SK-N-SH (cell line): ENCODE results near the gene TRA2A. TPM values are rescaled to one million over a fixed set of nuclear protein-coding genes. Genes with fewer than 3 reads are reported as not detected.

Source experiments
- CTCF ChIA-PET: fragments of 300-600, 350-600 bp; formaldehyde crosslinking; extraction: SDS; loops from one replicate; lab custom pipeline; 2021; lab: Yijun Ruan, JAX
- POLR2A ChIA-PET: fragments of 350-600 bp; sonication (Branson Sonifier 250); formaldehyde crosslinking; extraction: SDS; loops from one replicate; lab custom pipeline; 2020; ENCODE audit warnings: antibody characterized with exemption, inconsistent platforms; lab: Yijun Ruan, JAX
- DNase-seq: peaks from one replicate; pipeline ENCODE4 v3.0.0; 2012
- H2AFZ ChIP-seq: fragments of 200-600 bp; sonication (generic); 2 replicates; pipeline ENCODE4 v1.8.1; 2016; ENCODE audit warnings: antibody characterized with exemption, mild to moderate bottlenecking, low read depth
- H3F3A ChIP-seq: fragments of 200-600 bp; sonication (generic); replicated peaks from 2 replicates; pipeline ENCODE3; 2016; ENCODE audit warnings: antibody characterized with exemption, mild to moderate bottlenecking; ENCODE audit not compliant: insufficient read depth
- H3K27ac ChIP-seq, 2 experiments: fragments of 200-500 bp in 1 of 2; fragments of 200-600 bp in 1 of 2; sonication (Bioruptor generic) in 1 of 2; sonication (generic), shearing (Covaris generic) in 1 of 2; 2 replicates each; pipeline versions ENCODE4 v1.5.1 to v1.6.1; 2014 to 2016; ENCODE audit warnings: low read depth in 2 of 2, inconsistent platforms in 1 of 2, low read length in 1 of 2, mild to moderate bottlenecking in 1 of 2, mixed read lengths in 1 of 2
- H3K27me3 ChIP-seq: fragments of 200-600 bp; sonication (generic), shearing (Covaris generic); 2 replicates; pipeline ENCODE4 v1.6.1; 2016; ENCODE audit warnings: mixed run types; ENCODE audit not compliant: insufficient read depth
- H3K36me3 ChIP-seq, 2 experiments: fragments of 200-500 bp in 1 of 2; fragments of 200-600 bp in 1 of 2; sonication (Bioruptor generic) in 1 of 2; sonication (generic) in 1 of 2; replicated peaks in 1 of 2; 2 replicates each; pipeline versions ENCODE3 to v1.5.1; 2014 to 2016; ENCODE audit warnings: low read length in 1 of 2, mild to moderate bottlenecking in 1 of 2; ENCODE audit not compliant: insufficient read depth in 2 of 2, control insufficient read depth in 1 of 2
- H3K4me1 ChIP-seq, 2 experiments: fragments of 200-500 bp in 1 of 2; fragments of 200-600 bp in 1 of 2; sonication (Bioruptor generic) in 1 of 2; sonication (generic), shearing (Covaris generic) in 1 of 2; 2 replicates each; pipeline versions ENCODE4 v1.5.1 to v1.6.1; 2014 to 2016; ENCODE audit warnings: low read depth in 1 of 2, low read length in 1 of 2, mixed run types in 1 of 2; ENCODE audit not compliant: insufficient read depth in 2 of 2, control insufficient read depth in 1 of 2
- H3K4me2 ChIP-seq: fragments of 200-600 bp; sonication (generic), shearing (Covaris generic); 2 replicates; pipeline ENCODE4 v1.6.1; 2017; ENCODE audit warnings: mixed run types
- H3K4me3 ChIP-seq, 2 experiments: fragments of 200-500 bp in 1 of 2; fragments of 200-600 bp in 1 of 2; sonication (Bioruptor generic) in 1 of 2; sonication (generic), shearing (Covaris generic) in 1 of 2; 2 replicates each; pipeline versions ENCODE4 v1.5.1 to v1.8.1; 2014 to 2016; ENCODE audit warnings: low read depth in 2 of 2, inconsistent platforms in 1 of 2, low read length in 1 of 2, mild to moderate bottlenecking in 1 of 2, mixed read lengths in 1 of 2, moderate library complexity in 1 of 2
- H3K79me2 ChIP-seq: fragments of 200-600 bp; sonication (generic); 2 replicates; pipeline ENCODE4 v1.8.1; 2017; ENCODE audit warnings: mild to moderate bottlenecking; ENCODE audit not compliant: insufficient read depth
- H3K9ac ChIP-seq: fragments of 200-600 bp; sonication (generic); 2 replicates; pipeline ENCODE4 v1.6.1; 2017; ENCODE audit warnings: mixed run types
- H3K9me2 ChIP-seq: fragments of 200-600 bp; sonication (generic); 2 replicates; pipeline ENCODE4 v1.6.1; 2017; ENCODE audit warnings: mixed run types
- H3K9me3 ChIP-seq: fragments of 200-600 bp; sonication (generic); 2 replicates; pipeline ENCODE4 v1.6.1; 2017; ENCODE audit warnings: mixed run types, mild to moderate bottlenecking, moderate library complexity
- H4K20me1 ChIP-seq: fragments of 200-600 bp; sonication (generic); 2 replicates; pipeline ENCODE4 v1.6.1; 2017; ENCODE audit warnings: mild to moderate bottlenecking, mixed run types; ENCODE audit not compliant: insufficient read depth
- ELF1 ChIP-seq: IDR thresholded peaks from 2 replicates; pipeline ENCODE4 v1.4.0; 2012
- EP300 ChIP-seq, 2 experiments: IDR thresholded peaks; 2 replicates each; pipeline versions ENCODE4 v1.4.0 to v1.6.1; 2012; ENCODE audit warnings: borderline replicate concordance in 1 of 2, low read depth in 1 of 2, low read length in 1 of 2
- FOSL2 ChIP-seq: IDR thresholded peaks from 2 replicates; pipeline ENCODE4 v1.4.0; 2012; ENCODE audit warnings: low read depth, mild to moderate bottlenecking, moderate library complexity, borderline replicate concordance
- FOXJ3 ChIP-seq: sonication (generic); formaldehyde crosslinking; IDR thresholded peaks from 2 replicates; pipeline ENCODE4 v1.5.1; 2020; ENCODE audit warnings: mild to moderate bottlenecking, missing genetic modification reagents
- FOXM1 ChIP-seq: IDR thresholded peaks from 2 replicates; pipeline ENCODE4 v1.4.0; 2012; ENCODE audit warnings: low read depth, mild to moderate bottlenecking
- GATA2 ChIP-seq: sonication (generic); formaldehyde crosslinking; IDR thresholded peaks from 2 replicates; pipeline ENCODE4 v1.5.0; 2020; ENCODE audit warnings: mild to moderate bottlenecking, missing genetic modification reagents
- IRF3 ChIP-seq: fragments of 150-350 bp; IDR thresholded peaks from 2 replicates; pipeline ENCODE4 v1.6.1; 2016; ENCODE audit warnings: mild to moderate bottlenecking, low read depth, low read length
- JUND ChIP-seq: IDR thresholded peaks from 2 replicates; pipeline ENCODE4 v1.4.0; 2012
- MEF2A ChIP-seq: IDR thresholded peaks from 2 replicates; pipeline ENCODE4 v1.4.0; 2012; ENCODE audit warnings: low read depth, borderline replicate concordance
- MXI1 ChIP-seq: IDR thresholded peaks from 2 replicates; pipeline ENCODE4 v1.6.1; 2012; ENCODE audit warnings: mild to moderate bottlenecking, low read depth, low read length, improper control_type of control experiment
- NFIC ChIP-seq: IDR thresholded peaks from 2 replicates; pipeline ENCODE4 v1.4.0; 2012; ENCODE audit warnings: borderline replicate concordance
- NRF1 ChIP-seq: IDR thresholded peaks from 2 replicates; pipeline ENCODE4 v1.6.1; 2012; ENCODE audit warnings: low read depth, mild to moderate bottlenecking, low read length
- POLR2AphosphoS5 ChIP-seq: IDR thresholded peaks from 2 replicates; pipeline ENCODE4 v1.6.1; 2012; ENCODE audit warnings: low read depth, low read length
- RAD21 ChIP-seq: IDR thresholded peaks from 2 replicates; pipeline ENCODE4 v1.6.1; 2012; ENCODE audit warnings: mild to moderate bottlenecking, low read length
- RFX5 ChIP-seq: IDR thresholded peaks from 2 replicates; pipeline ENCODE4 v1.6.1; 2012; ENCODE audit warnings: mild to moderate bottlenecking, improper control_type of control experiment, low read length
- RXRA ChIP-seq: IDR thresholded peaks from 2 replicates; pipeline ENCODE4 v1.4.0; 2012; ENCODE audit warnings: low read depth, mild to moderate bottlenecking, borderline replicate concordance
- SIN3A ChIP-seq: IDR thresholded peaks from 2 replicates; pipeline ENCODE4 v1.6.1; 2012; ENCODE audit warnings: low read depth, mild to moderate bottlenecking, low read length, moderate library complexity, borderline replicate concordance
- TAF1 ChIP-seq: IDR thresholded peaks from 2 replicates; pipeline ENCODE4 v1.6.1; 2012; ENCODE audit warnings: low read depth, mild to moderate bottlenecking, low read length, moderate library complexity, borderline replicate concordance
- USF1 ChIP-seq: IDR thresholded peaks from 2 replicates; pipeline ENCODE4 v1.4.0; 2012; ENCODE audit warnings: low read depth, borderline replicate concordance
- ZBTB33 ChIP-seq: IDR thresholded peaks from 2 replicates; pipeline ENCODE4 v1.4.0; 2012; ENCODE audit warnings: low read depth, borderline replicate concordance
- WGBS: methylation state at CpG from one replicate; pipeline ENCODE4 v1.1.6; 2017; ENCODE audit warnings: low lambda C conversion rate; 5-methylcytosine and 5-hydroxymethylcytosine counted together
- polyA plus RNA-seq, 3 experiments: library from polyadenylated mRNA; depleted of rRNA; stranded (reverse); fragments of >200 nt; gene quantifications; 2 replicates each; pipeline ENCODE4 v1.2.3, GENCODE V29; 2012

The TRA2A gene
- polyA plus RNA-seq, 1 of the 3 experiments (the other 2 are of a cell fraction) = 62.1 TPM

GRCh38 chr7:23542752-23543151 is 11.0 kb upstream of the TRA2A start:
- peaks cover 8% of the 10 kb centered on the region for H3F3A ChIP-seq
- no peaks in the 10 kb centered on the region for H3K36me3 ChIP-seq
- TF ChIP-seq MXI1 = no peak
- no peak for TF ChIP-seq FOXM1
- TF ChIP-seq GATA2 (CRISPR knock-in tag) = no peak
- TF ChIP-seq RFX5 = no peak
- no peak for TF ChIP-seq SIN3A
- no peak for TF ChIP-seq RAD21
- TF ChIP-seq FOXJ3 (CRISPR knock-in tag) = no peak
- no peak for TF ChIP-seq USF1
- no peak for TF ChIP-seq EP300 (IDR thresholded peaks at IDR 0.05; ENCODE audit: borderline replicate concordance in 1 of 2, low read depth in 1 of 2, low read length in 1 of 2)
- TF ChIP-seq TAF1 = no peak
- TF ChIP-seq POLR2AphosphoS5 = no peak
- no peak for TF ChIP-seq ZBTB33
- no peak for TF ChIP-seq JUND
- TF ChIP-seq MEF2A = no peak
- TF ChIP-seq IRF3 = no peak
- no peak for TF ChIP-seq RXRA
- no peak for TF ChIP-seq FOSL2
- no peak for TF ChIP-seq NRF1
- no peak for TF ChIP-seq ELF1
- no peak for TF ChIP-seq NFIC
- DNase-seq = no peak
- H3K4me1 ChIP-seq = no peaks in the 10 kb centered on the region
- 89% methylated on average over 3 of the region's 3 CpGs for WGBS
- H3K4me2 ChIP-seq = no peak overlapping the region
- no peak overlapping the region for H3K4me3 ChIP-seq
- no peaks in the 10 kb centered on the region; the same call in 1 of the 2 replicates for H3K27me3 ChIP-seq
- H3K9me2 ChIP-seq = no peaks in the 10 kb centered on the region
- no peaks in the 10 kb centered on the region for H4K20me1 ChIP-seq
- ChIA-PET CTCF (interaction anchor here (1.4 to 5.4 kb wide), 3 partner anchors 14 to 271 kb away, joined by 4 to 72 read pairs (median 45); no protein-coding TSS in a partner anchor), POLR2A (no interaction called here)
- no peak overlapping the region for H3K9ac ChIP-seq
- no peaks in the 10 kb centered on the region for H3K9me3 ChIP-seq
- H2AFZ ChIP-seq = no peak overlapping the region
- H3K79me2 ChIP-seq = no peaks in the 10 kb centered on the region
- H3K27ac ChIP-seq = no peak overlapping the region
